ENCODE data around the gene KRTAP27-1.

The KRTAP27-1 gene

GRCh38 chr21:30289215-30289614 is 48.3 kb downstream of the KRTAP27-1 start, which contains the start of gene KRTAP25-1:
TSS of gene KRTAP25-1 (minus strand) at chr21:30289514. CDS start at chr21:30289490, 24 bp downstream.
- FAIRE-seq = no peak
- TF ChIP-seq CTCF (IDR thresholded peaks at IDR 0.05; ENCODE audit: insufficient read depth, missing control alignments) = no peak
- DNase-seq (ENCODE audit: insufficient read length, low spot score) = no peak

Measured in D721Med (cell line).